ENCODE measurements around the gene ZNF316.

ZNF316 gene

GRCh38 chr7:6615723-6616555 is 21.2 kb upstream of the ZNF316 start:
- Histone ChIP-seq H3K9me3 (replicated peaks in 1 of 11) (no peaks in the 10 kb centered on the region), H3K9ac (peak overlapping the region; percentile 15 to 72 (median 57); a peak in 15 of 22 replicates), H3K4me2 (peak overlapping the region; percentile 78 to 91 (median 88)), H3K36me3 (0 out of 22 replicates have a peak, but pooled peaks cover 0 to under 1% (median 0%) of the 10 kb centered on the region in 11 experiments), H3K4me3 (peak overlapping the region; percentile 43 to 71 (median 59)), H3K27me3 (peaks cover 49 to 70% (median 62%) of the 10 kb centered on the region in 11 experiments), H4K20me1 (peaks cover 0 to 41% (median 5%) of the 10 kb centered on the region in 11 experiments; a peak in 9 of 22 replicates), H3K27ac (peak overlapping the region in 1 of 11 experiments; percentile 31; a peak in 1 of 22 replicates), H3K4me1 (peaks cover 18 to 45% (median 33%) of the 10 kb centered on the region in 10 experiments)
- TF ChIP-seq Cebpa-rat (IDR thresholded peaks at IDR 0.05) = no peak

GRCh38 chr7:6616854-6617643 is 20.1 kb upstream of the ZNF316 start:
- Histone ChIP-seq H3K4me2 (peak overlapping the region in 7 of 11 experiments; percentile 8 to 37 (median 28); a peak in 9 of 22 replicates), H3K27me3 (peaks cover 49 to 72% (median 62%) of the 10 kb centered on the region in 11 experiments)

GRCh38 chr7:6618621-6619020 is 18.5 kb upstream of the ZNF316 start:
- Histone ChIP-seq H3K4me1 (peaks cover 23 to 48% (median 34%) of the 10 kb centered on the region in 10 experiments), H4K20me1 (peaks cover 0 to 35% (median 5%) of the 10 kb centered on the region in 11 experiments; a peak in 9 of 22 replicates), H3K27ac (no peak overlapping the region), H3K27me3 (peaks cover 40 to 57% (median 51%) of the 10 kb centered on the region in 11 experiments), H3K9ac (no peak overlapping the region), H3K4me3 (no peak overlapping the region), H3K36me3 (no peaks in the 10 kb centered on the region; a peak in 1 of 22 replicates), H3K9me3 (replicated peaks in 1 of 11) (peaks cover 0 to 13% (median 0%) of the 10 kb centered on the region in 11 experiments; a peak in 3 of 22 replicates), H3K4me2 (no peak overlapping the region)
- no peak for TF ChIP-seq Cebpa-rat (IDR thresholded peaks at IDR 0.05)

More at GRCh38 chr7:6616854-6617643, 20.1 kb upstream of the ZNF316 start:
- H3K9me3 ChIP-seq (replicated peaks in 1 of 11) = peaks cover 0 to 5% (median 0%) of the 10 kb centered on the region in 11 experiments; a peak in 3 of 22 replicates
- H3K27ac ChIP-seq = no peak overlapping the region
- no peak overlapping the region for H3K9ac ChIP-seq
- no peak overlapping the region for H3K4me3 ChIP-seq
- peaks cover 0 to 42% (median 5%) of the 10 kb centered on the region in 11 experiments; a peak in 9 of 22 replicates for H4K20me1 ChIP-seq
- no peak for TF ChIP-seq Cebpa-rat (IDR thresholded peaks at IDR 0.05)
- H3K36me3 ChIP-seq = no peaks in the 10 kb centered on the region
- H3K4me1 ChIP-seq = peaks cover 21 to 45% (median 33%) of the 10 kb centered on the region in 10 experiments

GRCh38 chr7:6619961-6620360 is 17.2 kb upstream of the ZNF316 start:
- Histone ChIP-seq H3K4me2 (peak overlapping the region in 4 of 11 experiments; percentile 17 to 58 (median 34); a peak in 4 of 22 replicates), H3K27ac (no peak overlapping the region), H4K20me1 (peaks cover 0 to 22% (median 2%) of the 10 kb centered on the region in 11 experiments; a peak in 8 of 22 replicates), H3K36me3 (no peaks in the 10 kb centered on the region; a peak in 1 of 22 replicates), H3K4me1 (peaks cover 30 to 57% (median 42%) of the 10 kb centered on the region in 10 experiments), H3K4me3 (no peak overlapping the region), H3K27me3 (peaks cover 27 to 43% (median 38%) of the 10 kb centered on the region in 11 experiments), H3K9ac (no peak overlapping the region), H3K9me3 (replicated peaks in 1 of 11) (peaks cover 0 to 13% (median 0%) of the 10 kb centered on the region in 11 experiments; a peak in 3 of 22 replicates)
- no peak for TF ChIP-seq Cebpa-rat (IDR thresholded peaks at IDR 0.05)

GRCh38 chr7:6621195-6622133 is 15.7 kb upstream of the ZNF316 start:
- Histone ChIP-seq H3K4me1 (peaks cover 26 to 49% (median 34%) of the 10 kb centered on the region in 10 experiments), H3K9ac (no peak overlapping the region), H3K4me3 (no peak overlapping the region), H3K9me3 (replicated peaks in 1 of 11) (peaks cover 0 to 13% (median 0%) of the 10 kb centered on the region in 11 experiments; a peak in 3 of 22 replicates), H3K4me2 (peak overlapping the region; percentile 17 to 65 (median 41); a peak in 19 of 22 replicates), H3K27ac (no peak overlapping the region), H3K36me3 (no peaks in the 10 kb centered on the region; a peak in 1 of 22 replicates), H4K20me1 (peaks cover 0 to 12% (median 0%) of the 10 kb centered on the region in 11 experiments; a peak in 3 of 22 replicates), H3K27me3 (peaks cover 14 to 29% (median 24%) of the 10 kb centered on the region in 11 experiments)
- peak in 5 of 11 experiments; percentile 13 to 83 (median 46); a peak in 5 of 22 replicates for TF ChIP-seq Cebpa-rat (IDR thresholded peaks at IDR 0.05)

- Histone ChIP-seq H3K4me2 (peak overlapping the region in 3 of 11 experiments; percentile 17 to 51 (median 51); a peak in 1 of 22 replicates), H3K27me3 (peaks cover 6 to 22% (median 16%) of the 10 kb centered on the region in 11 experiments), H3K9me3 (replicated peaks in 1 of 11) (peaks cover 0 to 13% (median 0%) of the 10 kb centered on the region in 11 experiments; a peak in 3 of 22 replicates), H3K4me1 (peaks cover 24 to 43% (median 31%) of the 10 kb centered on the region in 10 experiments), H3K4me3 (no peak overlapping the region), H3K36me3 (no peaks in the 10 kb centered on the region; a peak in 1 of 22 replicates), H3K27ac (no peak overlapping the region), H3K9ac (no peak overlapping the region), H4K20me1 (peaks cover 0 to 4% (median 0%) of the 10 kb centered on the region in 11 experiments; a peak in 1 of 22 replicates)
- TF ChIP-seq Cebpa-rat (IDR thresholded peaks at IDR 0.05) = no peak
Observed at GRCh38 chr7:6622134-6622710, 14.9 kb upstream of the ZNF316 start.

- peaks cover 0 to 13% (median 0%) of the 10 kb centered on the region in 11 experiments; a peak in 3 of 22 replicates for H3K9me3 ChIP-seq (replicated peaks in 1 of 11)
- H3K4me1 ChIP-seq = peaks cover 24 to 40% (median 30%) of the 10 kb centered on the region in 10 experiments
- peak overlapping the region; percentile 21 to 71 (median 57); a peak in 20 of 22 replicates for H3K4me2 ChIP-seq
- TF ChIP-seq Cebpa-rat (IDR thresholded peaks at IDR 0.05) = no peak
- peak overlapping the region in 1 of 11 experiments; percentile 21; a peak in 1 of 22 replicates for H3K27ac ChIP-seq
- H3K4me3 ChIP-seq = no peak overlapping the region
- peak overlapping the region in 2 of 11 experiments; percentile 16 to 54; a peak in 2 of 22 replicates for H3K9ac ChIP-seq
- H4K20me1 ChIP-seq = peaks cover 0 to 4% (median 0%) of the 10 kb centered on the region in 11 experiments; a peak in 1 of 22 replicates
- H3K27me3 ChIP-seq = peaks cover 0 to 7% (median 1%) of the 10 kb centered on the region in 11 experiments; a peak in 5 of 22 replicates
- H3K36me3 ChIP-seq = no peaks in the 10 kb centered on the region; a peak in 1 of 22 replicates
Observed at GRCh38 chr7:6623589-6624245, 13.4 kb upstream of the ZNF316 start.

Data from BLaER1 treated with 17β-estradiol and CSF1 and Interleukin-3, amounts not matched to agents 10 nM and 100 nM (cell line).